Cardiac septum (tissue), 1 donor: Measurements from ENCODE around the gene MBL2. TPM values are rescaled to one million over a fixed set of nuclear protein-coding genes. Genes with fewer than 3 reads are reported as not detected.

Source experiments
- DNase-seq: peaks from one replicate; pipeline ENCODE4 v3.0.0-alpha.2; 2020; ENCODE audit warnings: low spot score
- intact Hi-C: fragments of 100-400 bp; cut with DNase I; formaldehyde crosslinking; loops from one replicate; pipeline ENCODE4 v1.14.0; 2022
- total RNA-seq: library from RNA; stranded (reverse); fragmentation: NEBNext Ultra II Directional; extraction: Animal tissue kit (Norgen Biotek cat#: 25700); gene quantifications from one replicate; pipeline ENCODE4 v1.2.1, GENCODE V29; 2021
- donor health status: DM: no; HTN: no; CAD: no.

MBL2 gene
- total RNA-seq, 1 donor from 2014 or later: not detected

DNA sequence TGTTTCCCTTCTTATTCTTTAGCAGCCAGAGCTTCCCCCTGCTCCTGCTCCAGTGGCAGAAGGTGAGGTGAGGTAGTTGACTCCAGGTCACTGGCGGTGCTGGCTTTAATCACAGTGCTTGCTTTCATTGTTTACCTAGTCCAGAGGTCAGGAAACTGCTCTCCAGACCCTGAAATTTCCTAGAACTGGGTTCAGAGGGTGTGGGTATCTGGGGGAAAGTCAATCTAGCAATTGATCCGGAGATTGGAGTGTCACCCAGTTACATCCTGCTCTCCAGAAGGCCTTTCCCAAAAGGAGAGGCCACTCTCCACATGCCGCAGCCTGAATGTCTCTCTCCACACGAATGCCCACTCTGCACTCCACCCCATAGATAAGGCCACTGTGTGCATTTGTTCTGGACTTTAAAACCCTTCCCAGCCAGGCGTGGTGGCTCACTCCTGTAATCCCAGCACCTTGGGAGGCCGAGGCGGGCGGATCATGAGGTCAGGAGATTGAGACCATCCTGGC is 2.1 kb upstream of the MBL2 start:
- intact Hi-C loops: no loop called here

DNA sequence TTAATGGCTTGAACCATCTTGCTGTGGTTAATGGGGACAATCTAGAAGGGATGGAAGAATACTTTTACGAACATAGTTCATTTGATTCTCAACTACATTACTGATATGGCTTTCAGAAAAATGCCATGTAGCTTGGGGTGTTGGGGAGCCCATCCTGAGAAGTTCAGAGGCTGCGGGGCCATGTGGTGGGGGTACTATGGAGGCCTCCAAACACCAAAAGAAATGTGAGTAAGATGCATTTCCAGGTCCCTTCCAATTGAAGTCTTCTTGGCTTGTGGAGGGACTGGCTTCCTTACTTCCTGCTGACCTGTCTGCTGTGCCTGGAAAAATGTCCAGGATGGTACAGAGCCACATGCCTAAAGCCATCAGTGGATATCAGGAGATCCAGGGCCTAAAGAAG is 1.6 kb upstream of the MBL2 start:
- DNase-seq: no peak
- intact Hi-C loops: no loop called here

More for the DNA sequence above, 2.1 kb upstream of the MBL2 start:
- DNase-seq: no peak

DNA sequence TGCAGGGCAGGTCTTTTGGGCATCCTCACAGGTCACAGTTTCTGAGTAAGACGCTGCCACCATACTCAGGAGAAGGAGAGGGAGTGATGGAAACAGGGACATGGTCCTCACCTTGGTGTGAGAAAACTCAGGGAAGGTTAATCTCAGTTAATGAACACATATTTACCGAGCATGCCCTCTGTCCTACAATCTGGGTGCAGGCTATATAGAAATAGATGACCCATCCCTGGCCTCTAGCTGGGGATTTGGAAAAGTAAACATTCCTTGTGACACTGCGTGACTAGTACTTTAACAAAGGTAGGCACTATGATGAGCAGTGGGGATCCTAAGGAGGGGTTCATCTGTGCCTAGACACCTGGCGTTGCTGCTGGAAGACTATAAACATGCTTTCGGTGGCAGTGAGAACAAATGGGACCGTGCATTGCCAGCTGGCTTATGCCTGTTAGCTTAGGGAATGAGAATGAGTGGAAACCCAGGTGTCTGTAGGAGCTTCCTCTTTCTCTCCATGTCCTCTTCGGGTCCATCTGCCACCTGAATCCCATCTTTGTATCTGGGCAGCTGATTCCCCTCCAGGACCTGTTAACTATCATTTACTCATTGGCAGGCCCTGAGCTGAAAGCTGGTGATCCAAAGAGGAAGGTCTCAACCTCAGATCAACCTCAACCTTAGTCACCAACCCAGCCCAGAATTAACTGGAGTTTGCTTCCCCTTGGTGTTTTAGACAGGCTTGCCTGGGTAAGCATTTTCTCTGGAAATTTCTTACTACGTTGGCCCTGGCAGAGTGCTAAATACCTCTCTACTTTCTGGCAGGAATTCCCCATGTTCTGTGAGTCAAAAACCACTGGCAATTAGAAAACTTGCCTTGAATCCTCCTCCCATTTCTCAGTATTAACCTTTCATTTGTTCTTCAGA is 794 bp downstream of the MBL2 start:
- intact Hi-C loops: no loop called here
- DNase-seq: no peak

DNA sequence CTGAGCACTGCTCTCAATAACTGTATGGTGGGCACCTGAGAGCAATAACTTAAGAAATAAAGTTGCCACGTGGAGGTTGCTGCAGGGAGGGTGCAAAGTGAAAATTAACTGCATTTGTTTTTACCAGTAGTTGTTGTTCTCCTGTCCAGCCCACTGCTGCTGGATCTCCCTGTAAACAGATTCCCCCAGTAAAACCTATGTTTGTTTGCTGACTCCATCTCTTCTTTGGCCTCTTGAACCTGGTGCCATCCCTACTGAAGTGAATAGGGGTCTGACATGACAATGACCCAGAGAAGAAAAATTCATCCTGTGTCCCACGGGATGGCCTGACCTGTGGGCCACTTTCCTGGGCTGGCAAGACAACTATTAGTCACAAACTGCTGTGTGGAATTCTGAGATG is 1.7 kb downstream of the MBL2 start:
- intact Hi-C loops: no loop called here

DNA sequence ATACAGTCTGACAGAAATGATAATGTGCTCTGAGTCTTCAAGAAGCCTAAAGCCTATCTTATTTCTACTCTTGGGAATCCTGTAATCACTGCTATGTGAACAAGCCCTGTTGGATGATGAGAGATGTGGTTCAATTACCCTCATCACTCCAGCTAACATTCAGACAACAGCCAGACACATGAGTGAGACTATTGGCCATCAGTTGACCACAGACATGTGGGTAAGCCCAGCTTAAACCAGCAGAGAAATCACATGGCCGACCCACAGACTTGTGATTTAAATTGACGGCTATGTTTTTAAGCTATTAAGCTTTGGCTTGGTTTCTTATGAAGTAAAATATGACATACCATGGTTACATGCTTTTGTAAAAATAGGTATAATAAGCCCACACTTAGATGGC is 2.6 kb downstream of the MBL2 start:
- intact Hi-C loops: no loop called here

More for the DNA sequence above, 1.7 kb downstream of the MBL2 start:
- DNase-seq: no peak

DNA sequence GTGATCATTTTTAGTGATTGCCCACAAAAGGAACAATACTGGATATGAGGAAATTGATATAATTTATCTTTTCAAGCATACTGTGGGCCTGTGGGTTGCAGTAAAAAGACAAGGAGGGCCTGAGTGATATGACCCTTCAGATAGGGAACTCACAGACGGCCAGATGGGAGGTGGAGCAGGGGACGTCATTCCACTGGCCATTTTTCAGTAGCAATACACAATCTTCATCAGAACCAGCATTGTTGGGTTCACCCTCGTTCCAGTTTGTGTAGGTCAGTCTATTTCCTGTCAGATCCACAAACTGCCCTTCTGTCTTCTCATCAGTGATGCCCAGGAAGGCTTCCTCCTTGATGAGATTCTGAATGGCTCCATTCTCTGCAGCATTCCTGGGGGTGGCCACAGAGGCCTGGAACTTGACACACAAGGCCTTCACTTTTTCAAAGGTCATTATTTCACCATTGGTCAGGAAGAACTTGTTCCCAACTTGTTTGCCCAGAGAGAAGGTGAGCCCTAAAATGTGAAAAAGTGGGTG is 4.5 kb downstream of the MBL2 start:
- no peak for DNase-seq
- intact Hi-C loops: no loop called here

More for the DNA sequence above, 2.6 kb downstream of the MBL2 start:
- no peak for DNase-seq

DNA sequence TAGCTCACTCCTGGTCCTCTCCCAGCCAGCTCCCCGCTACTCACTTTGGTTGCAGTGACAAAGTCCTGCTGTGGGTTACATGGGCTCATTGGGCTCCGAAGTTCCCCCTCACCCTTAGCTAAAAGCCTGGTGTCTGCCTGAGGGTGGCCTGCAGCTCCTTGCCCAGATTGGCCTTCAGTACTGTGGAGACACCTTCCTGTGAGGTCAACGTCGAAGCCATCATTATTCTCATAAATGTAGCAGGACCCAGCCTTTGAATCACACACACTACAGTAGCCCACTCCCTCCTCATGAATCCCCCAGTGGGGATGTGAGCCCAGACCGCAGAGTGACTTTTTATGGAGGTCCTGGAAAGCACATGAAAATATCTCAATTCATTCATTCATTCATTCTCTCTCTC is 10.5 kb downstream of the MBL2 start:
- no peak for DNase-seq
- intact Hi-C loops: no loop called here

DNA sequence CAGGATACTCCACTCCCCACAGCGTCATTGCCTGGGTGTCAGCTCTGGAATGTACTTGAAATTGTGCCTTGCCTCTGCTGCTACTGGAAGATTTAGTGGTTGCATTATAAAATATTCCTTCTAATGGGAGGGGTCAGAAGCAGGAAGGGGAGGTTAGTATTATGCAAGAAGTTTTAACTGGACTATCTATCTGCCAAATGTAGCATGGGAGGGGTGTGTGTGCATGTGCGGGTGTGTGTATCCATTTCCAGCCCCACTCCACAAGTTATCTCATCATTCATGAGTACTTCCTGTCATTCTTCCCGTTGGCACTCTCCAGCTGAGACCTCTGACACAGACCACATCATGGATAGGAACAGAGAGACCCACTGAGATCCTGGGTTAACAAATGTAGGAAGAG is 13.4 kb downstream of the MBL2 start:
- intact Hi-C loops: no loop called here
- no peak for DNase-seq

DNA sequence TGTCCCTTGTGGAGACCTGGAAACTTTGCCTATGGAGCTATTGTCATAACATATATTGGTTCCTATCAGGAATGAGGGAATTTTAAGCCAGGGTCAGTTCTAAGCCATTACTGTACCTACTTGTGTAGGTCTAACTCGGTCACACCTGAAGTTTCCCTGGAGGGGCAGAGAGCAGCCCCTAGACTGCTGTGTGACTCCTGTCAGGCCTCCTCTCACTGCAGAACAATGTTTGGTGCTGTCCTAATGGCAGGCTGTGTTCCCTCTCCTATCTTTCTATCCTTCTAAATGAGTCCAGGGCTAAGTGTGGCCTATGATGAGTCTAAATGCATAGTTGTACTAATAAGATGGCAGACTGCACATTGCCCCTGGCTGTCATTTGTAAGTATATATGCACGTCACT is 14.2 kb downstream of the MBL2 start:
- intact Hi-C loops: no loop called here
- DNase-seq: no peak

DNA sequence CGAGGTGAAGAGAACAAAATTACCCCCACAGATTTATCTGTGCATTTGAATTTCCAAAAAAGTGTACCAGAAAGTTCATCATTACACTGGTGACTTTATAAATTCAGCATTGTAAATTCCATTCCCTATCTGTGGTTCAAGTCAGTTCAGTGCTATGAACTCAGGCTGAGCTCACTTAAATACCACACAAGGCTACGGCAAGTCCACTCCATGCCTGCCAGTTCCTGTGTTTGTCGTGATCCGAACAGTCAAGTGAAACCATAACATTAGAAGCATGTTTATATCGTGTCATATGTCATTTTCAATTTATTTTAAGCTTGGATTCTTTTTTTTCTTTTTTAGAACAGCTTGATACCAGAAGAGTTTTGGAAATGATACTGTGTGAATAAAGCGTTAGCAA is 14.8 kb downstream of the MBL2 start:
- intact Hi-C loops: no loop called here
- no peak for DNase-seq

DNA sequence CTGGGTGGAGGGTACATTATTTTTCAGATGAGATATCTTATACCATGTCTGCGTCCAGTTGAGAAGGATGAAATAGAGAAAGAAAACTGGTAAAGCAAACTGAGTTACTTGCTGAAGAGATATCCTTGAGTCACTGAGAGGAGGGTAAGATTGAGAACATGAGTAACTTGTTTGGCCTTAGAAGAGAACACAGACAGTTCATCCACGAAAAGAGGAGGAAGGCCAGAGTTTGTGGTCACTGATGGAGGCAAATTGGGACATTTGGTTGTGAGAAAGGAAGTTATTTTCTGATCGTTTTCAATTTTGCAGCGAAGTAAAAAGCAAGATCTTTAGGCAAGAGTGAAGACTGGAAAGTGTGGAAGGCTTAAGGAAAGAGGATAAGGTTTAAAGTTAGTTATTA is 15.6 kb downstream of the MBL2 start:
- DNase-seq: no peak
- intact Hi-C loops: no loop called here

DNA sequence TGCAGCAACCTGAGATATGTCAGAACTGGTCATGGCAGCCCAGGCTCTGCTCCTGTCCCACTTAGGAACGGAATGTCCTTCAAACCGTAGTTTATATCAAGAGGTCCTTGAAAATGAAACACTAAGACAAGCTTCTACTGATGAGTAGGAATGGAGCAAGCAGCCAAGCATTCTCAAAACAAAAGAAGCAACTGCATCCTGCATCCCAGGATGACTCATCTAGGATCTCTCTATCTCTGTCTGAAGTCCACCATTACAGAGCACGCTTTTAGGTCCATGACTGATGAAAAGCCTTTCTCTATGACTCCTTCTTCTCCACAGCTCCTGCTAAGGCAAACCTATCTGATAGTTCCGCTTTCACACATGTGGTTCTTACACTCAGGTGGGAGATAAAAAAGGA is 16.3 kb downstream of the MBL2 start:
- DNase-seq: no peak
- intact Hi-C loops: no loop called here

DNA sequence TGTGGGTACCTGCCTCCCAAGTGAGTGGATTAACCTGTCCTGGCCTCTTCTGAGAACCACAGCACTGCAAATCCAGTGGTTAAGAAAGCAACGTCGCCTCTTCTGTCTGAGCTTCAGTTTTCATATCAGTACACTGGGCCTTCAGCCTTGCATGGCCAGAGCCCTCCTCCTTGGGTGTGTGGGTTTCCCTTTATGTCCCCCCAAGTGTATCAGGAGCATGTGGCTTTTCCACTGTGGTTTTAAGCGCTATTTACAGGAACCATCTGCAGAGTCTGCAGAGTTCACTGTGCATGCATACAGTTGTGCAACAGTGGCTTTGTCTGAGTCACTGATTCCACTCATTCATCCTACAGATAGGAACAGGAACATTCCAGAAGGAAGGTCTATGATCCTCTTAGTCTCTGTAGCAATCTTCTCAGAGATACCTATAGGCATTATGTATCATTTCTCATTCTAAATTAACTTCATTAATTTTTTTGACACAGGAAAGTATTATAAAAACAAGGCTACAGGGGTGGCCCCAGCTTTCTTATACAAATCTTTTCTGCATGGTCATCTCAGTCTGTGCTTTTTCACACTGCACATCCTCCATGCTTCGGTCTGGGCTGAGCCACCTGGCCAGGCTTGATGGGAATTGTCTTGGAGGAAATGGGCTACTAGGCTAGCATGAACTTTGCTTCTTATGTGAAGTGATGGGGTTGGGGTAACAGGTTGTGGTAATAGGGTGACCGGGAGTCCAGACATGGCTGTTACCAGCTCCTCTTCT is 17.1 kb downstream of the MBL2 start:
- DNase-seq: no peak
- intact Hi-C loops: no loop called here

DNA sequence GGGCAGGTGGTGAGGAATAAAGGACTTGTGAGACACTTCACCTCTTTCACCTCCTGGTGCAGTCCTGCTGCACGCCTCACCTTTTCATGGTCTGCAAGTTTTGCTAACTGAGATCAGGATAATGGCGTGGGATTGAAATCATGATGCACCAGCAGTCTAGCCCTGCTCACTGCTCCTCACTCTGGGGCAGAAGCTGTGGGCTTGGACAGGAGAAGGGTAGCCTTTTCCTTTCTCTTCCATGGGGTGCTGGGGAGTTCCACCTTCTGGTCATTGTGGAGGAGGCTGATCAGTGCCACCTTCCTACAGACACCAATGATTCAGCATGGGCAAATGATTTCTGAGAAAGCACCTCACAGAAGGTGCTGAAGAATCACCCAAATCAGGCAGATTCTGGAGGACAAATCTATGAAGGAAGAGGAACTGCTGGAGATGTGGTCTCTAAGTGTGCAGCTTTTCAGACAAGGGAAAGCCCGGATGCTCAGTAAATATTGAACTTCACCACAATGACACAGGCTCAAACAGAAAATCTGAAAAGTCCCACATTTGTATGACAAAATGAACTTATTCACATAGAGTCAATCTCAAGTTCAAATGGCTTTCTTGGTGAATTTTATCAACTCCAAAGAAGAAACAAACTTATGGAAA is 19.7 kb downstream of the MBL2 start:
- DNase-seq: no peak
- intact Hi-C loops: no loop called here

DNA sequence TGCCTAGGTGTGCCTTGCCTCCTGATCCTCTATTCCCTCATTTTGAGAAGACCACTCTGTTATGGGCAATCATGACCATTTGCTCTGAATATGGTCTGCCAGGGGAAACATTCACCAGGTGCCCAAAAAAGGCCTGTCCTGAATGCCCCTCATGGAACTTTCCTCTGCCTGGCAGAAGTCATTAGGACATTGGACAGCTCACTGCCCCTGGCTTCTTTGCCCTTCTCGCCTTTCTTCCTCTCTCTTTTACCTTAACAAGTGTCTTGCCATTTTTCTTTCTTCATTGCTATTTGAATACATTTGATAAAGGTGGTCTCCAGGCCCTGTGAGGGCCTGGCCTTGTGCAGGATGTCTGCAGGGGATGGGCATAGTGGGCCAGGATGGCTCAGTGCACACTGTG is 20.3 kb downstream of the MBL2 start:
- intact Hi-C loops: no loop called here

DNA sequence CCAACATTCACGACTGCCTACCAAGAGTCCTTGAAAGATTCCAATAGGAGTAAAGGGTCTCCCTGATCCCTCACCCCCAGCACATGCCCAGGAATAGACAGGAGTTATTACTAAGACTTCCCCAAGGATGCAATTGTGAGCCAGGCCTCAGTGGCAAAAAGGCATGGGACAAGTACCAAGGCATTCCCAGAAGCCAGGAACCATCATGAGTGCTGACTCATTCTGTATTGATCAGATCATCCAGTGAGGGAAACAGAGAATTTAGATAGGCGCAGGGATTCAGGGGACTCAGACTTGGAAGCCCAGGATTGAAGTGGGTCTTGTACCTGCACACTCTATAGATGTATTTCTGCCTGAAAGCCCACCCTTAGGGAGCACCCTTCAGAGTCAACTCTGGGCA is 21.2 kb downstream of the MBL2 start:
- DNase-seq: no peak
- intact Hi-C loops: no loop called here

More for the DNA sequence above, 20.3 kb downstream of the MBL2 start:
- DNase-seq: no peak

DNA sequence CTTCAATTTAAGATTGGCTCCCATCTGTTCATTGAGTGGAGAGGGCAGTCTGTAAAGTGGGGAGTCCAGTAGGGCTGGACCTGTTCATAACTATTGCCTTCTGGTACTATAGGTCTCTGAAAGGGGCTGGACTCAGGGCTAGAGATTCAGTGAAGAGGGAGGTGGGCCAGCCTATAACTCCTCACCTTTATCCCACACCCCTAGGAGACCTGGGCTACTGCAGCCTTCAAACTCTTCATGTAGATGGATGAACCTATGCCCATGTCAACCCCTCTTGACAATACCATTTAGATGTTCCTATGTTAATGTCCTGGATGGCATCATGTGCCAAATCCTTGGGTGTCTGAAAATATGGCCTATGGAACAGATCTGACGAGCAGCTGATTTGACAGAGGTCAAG is 22.0 kb downstream of the MBL2 start:
- intact Hi-C loops: no loop called here
- no peak for DNase-seq

DNA sequence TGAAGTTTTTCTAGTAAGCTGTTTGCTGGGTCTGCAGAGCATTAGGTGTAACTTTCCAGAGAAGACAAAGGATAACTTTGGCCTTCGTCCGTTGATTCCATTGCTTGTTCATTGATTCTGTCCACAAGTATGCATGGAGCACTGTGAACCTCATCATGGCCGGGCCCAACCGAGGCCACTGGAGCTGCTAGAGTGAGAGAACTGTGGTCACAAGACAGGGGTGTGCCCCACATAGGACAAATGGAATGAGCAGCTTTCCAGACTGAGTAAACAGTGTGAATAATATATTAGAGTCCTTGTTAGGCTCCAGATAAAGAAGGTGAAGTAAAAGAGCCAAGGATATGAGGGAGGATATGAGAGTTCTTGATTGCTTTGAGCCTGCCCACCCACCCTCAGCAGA is 24.9 kb downstream of the MBL2 start:
- intact Hi-C loops: no loop called here
- no peak for DNase-seq

DNA sequence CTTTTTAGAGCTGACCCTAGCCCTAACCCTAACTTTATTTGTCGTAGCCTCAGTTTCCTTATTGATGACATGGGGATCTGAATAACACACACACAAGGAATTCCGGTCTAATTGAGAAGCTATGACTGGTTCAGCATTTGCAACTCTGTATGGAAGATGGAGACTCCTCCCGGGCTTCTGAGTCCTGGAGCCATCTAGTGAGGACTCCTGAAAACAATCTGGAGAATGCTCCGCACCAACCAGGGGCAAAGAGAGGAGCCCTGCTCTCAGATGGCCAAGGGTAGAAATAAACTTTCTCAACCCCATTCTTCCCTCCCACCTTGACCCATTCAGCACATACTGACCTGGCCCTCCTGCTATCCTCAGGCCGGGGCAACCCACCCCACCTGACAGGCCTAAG is 26.4 kb downstream of the MBL2 start:
- no peak for DNase-seq
- intact Hi-C loops: no loop called here
